GM12878 (cell line): ENCODE measurements around the gene PTCD2.

Source experiments
- BCL11A ChIP-seq: IDR thresholded peaks from 2 replicates; pipeline ENCODE4 v1.6.1; 2011; ENCODE audit warnings: low read depth, low read length
- CBFB ChIP-seq: IDR thresholded peaks from 2 replicates; pipeline ENCODE4 v1.6.1; 2016; ENCODE audit warnings: antibody characterized with exemption, low read depth
- EGR1 ChIP-seq, 2 experiments: IDR thresholded peaks; 1 replicate in 1 of 2; 2 replicates in 1 of 2; pipeline ENCODE4 v1.6.1; 2011 to 2012; ENCODE audit warnings: low read depth in 2 of 2, low read length in 2 of 2, borderline replicate concordance in 1 of 2, mild to moderate bottlenecking in 1 of 2, moderate library complexity in 1 of 2
- EZH2 ChIP-seq: IDR thresholded peaks from 2 replicates; pipeline ENCODE4 v1.6.1; 2012; ENCODE audit warnings: low read depth, mild to moderate bottlenecking, control low read depth, inconsistent platforms, low read length, borderline replicate concordance; ENCODE audit not compliant: control insufficient read depth
- FOXM1 ChIP-seq: IDR thresholded peaks from 2 replicates; pipeline ENCODE4 v1.6.1; 2012; ENCODE audit warnings: low read depth, mild to moderate bottlenecking, inconsistent platforms, low read length, moderate library complexity
- POLR2A ChIP-seq: IDR thresholded peaks from 2 replicates; pipeline ENCODE4 v1.6.1; 2011; ENCODE audit warnings: low read depth, mild to moderate bottlenecking, low read length
- RAD21 ChIP-seq: IDR thresholded peaks from 2 replicates; pipeline ENCODE4 v1.6.1; 2011; ENCODE audit warnings: mild to moderate bottlenecking, low read depth, low read length, moderate library complexity; ENCODE audit not compliant: insufficient read depth
- YY1 ChIP-seq: IDR thresholded peaks from 2 replicates; pipeline ENCODE4 v1.6.1; 2011; ENCODE audit warnings: low read depth, mild to moderate bottlenecking, low read length
- TF ChIP-seq, protein P1 (sequence below), 3 experiments: IDR thresholded peaks in 2 of 3; conservative IDR thresholded peaks in 1 of 3; 2 replicates each; pipeline ENCODE4 v1.5.1; 2011; ENCODE audit warnings: low read depth in 3 of 3, low read length in 3 of 3, mild to moderate bottlenecking in 3 of 3, control low read depth in 2 of 3, moderate library complexity in 2 of 3, inconsistent platforms in 1 of 3, mixed read lengths in 1 of 3; ENCODE audit not compliant: control insufficient read depth in 2 of 3, insufficient read depth in 1 of 3; ENCODE audit errors: extremely low read depth in 1 of 3

GRCh38 chr5:72326306-72326649 lies 6.1 kb downstream of the PTCD2 start:
- no peak for TF ChIP-seq RAD21
- TF ChIP-seq CBFB: no peak
- TF ChIP-seq EGR1 (IDR thresholded peaks at IDR 0.05; ENCODE audit: borderline replicate concordance in 1 of 2, low read depth in 2 of 2, low read length in 2 of 2): no peak
- TF ChIP-seq, protein P1, sequence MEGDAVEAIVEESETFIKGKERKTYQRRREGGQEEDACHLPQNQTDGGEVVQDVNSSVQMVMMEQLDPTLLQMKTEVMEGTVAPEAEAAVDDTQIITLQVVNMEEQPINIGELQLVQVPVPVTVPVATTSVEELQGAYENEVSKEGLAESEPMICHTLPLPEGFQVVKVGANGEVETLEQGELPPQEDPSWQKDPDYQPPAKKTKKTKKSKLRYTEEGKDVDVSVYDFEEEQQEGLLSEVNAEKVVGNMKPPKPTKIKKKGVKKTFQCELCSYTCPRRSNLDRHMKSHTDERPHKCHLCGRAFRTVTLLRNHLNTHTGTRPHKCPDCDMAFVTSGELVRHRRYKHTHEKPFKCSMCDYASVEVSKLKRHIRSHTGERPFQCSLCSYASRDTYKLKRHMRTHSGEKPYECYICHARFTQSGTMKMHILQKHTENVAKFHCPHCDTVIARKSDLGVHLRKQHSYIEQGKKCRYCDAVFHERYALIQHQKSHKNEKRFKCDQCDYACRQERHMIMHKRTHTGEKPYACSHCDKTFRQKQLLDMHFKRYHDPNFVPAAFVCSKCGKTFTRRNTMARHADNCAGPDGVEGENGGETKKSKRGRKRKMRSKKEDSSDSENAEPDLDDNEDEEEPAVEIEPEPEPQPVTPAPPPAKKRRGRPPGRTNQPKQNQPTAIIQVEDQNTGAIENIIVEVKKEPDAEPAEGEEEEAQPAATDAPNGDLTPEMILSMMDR (IDR thresholded peaks at IDR 0.05 in 2 of 3, conservative IDR thresholded peaks at IDR 0.05 in 1 of 3; ENCODE audit: control insufficient read depth in 2 of 3, extremely low read depth in 1 of 3, insufficient read depth in 1 of 3, low read depth in 3 of 3, low read length in 3 of 3): no peak
- no peak for TF ChIP-seq YY1
- no peak for TF ChIP-seq POLR2A
- TF ChIP-seq BCL11A: no peak
- TF ChIP-seq EZH2: no peak
- no peak for TF ChIP-seq FOXM1
